C4-2B (cell line): ENCODE measurements around the gene NKD1.

Source experiments
- CTCF ChIP-seq: fragments of 450-650 bp; conservative IDR thresholded peaks from 2 replicates; pipeline ENCODE4 v1.5.1; 2017; ENCODE audit warnings: mild to moderate bottlenecking
- ZFX ChIP-seq: fragments of 450-650 bp; IDR thresholded peaks from 2 replicates; pipeline ENCODE4 v1.6.1; 2017

DNA sequence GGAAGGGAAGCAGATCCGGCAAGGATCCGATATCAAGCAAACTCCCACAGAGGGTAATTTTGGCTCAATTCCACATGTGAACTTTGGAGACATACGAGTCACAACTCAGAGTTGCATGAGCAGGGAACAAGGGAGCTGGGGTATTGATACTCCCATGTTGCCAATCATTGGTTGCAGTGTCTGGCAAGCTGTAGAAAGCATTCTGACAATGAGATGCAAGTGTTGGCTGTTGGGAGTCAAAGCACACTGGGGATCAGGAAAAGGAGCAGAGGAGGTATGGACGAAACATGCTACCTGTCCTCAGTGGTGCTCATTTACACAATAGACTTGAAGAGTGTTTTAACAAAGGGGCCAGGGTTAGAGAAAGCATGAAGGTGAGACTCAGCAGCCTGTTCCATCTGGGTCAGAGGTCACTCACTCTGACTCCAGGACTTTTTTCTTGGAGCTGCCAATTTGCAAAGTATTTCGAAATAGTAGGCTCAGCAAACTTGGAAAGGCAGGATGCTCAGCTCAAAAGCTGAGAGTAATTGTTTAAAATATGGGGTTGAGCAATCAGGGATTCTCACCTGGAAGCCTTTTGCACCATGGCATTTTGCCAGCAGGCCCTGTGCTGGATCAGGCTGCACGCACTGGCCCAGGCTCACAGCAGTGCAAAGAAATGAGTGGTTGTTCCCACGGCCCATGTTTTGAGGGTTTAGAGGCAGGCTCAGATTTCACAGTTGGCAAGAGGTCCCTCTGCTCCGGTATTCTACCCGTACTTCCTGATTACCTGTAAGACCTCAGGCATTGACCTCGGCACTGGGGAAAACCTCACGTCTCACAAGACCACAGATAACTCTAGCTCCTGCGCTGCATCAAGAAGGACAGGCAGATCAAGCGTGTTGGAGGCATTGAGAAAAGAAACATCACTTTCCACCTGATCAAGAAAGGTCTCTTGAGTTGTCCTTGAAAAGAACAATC is 17.6 kb upstream of the NKD1 start:
- TF ChIP-seq CTCF (no peak), ZFX (no peak)
